CD14-positive monocyte (primary cell): ENCODE data around the gene COL15A1. TPM values are rescaled to one million over a fixed set of nuclear protein-coding genes. Genes with fewer than 3 reads are reported as not detected.

Experiments used
- DNase-seq, 3 donors: peaks; one replicate each; pipeline ENCODE4 v3.0.0-alpha.2; 2011 to 2022
- H2AFZ ChIP-seq: 2 replicates; pipeline ENCODE4 v1.6.0; 2012; ENCODE audit warnings: mild to moderate bottlenecking, low read depth, low read length, inconsistent platforms; ENCODE audit not compliant: insufficient read depth, poor library complexity, severe bottlenecking
- H3K27ac ChIP-seq, 2 donors: 1 replicate in 1 of 2; 2 replicates in 1 of 2; pipeline ENCODE4 v1.5.1; 2012 to 2013; ENCODE audit warnings: low read length in 2 of 2, control low read depth in 1 of 2, inconsistent platforms in 1 of 2, low read depth in 1 of 2, mild to moderate bottlenecking in 1 of 2
- H3K27me3 ChIP-seq, 2 donors: one replicate each; pipeline versions ENCODE4 v1.6.0 to v1.6.1; 2011 to 2013; ENCODE audit warnings: low read length in 2 of 2; ENCODE audit not compliant: control insufficient read depth in 2 of 2, insufficient read depth in 2 of 2
- H3K36me3 ChIP-seq, 2 donors: replicated peaks in 1 of 2; 1 replicate in 1 of 2; 2 replicates in 1 of 2; pipeline versions ENCODE4 v1.5.1 to v1.6.1; 2012 to 2013; ENCODE audit warnings: low read length in 2 of 2, control low read depth in 1 of 2, inconsistent platforms in 1 of 2, mild to moderate bottlenecking in 1 of 2; ENCODE audit not compliant: insufficient read depth in 2 of 2, control insufficient read depth in 1 of 2
- H3K4me1 ChIP-seq, 2 donors: 1 replicate in 1 of 2; 2 replicates in 1 of 2; pipeline versions ENCODE4 v1.5.1 to v1.6.1; 2012 to 2013; ENCODE audit warnings: low read length in 2 of 2, control low read depth in 1 of 2, inconsistent platforms in 1 of 2, mild to moderate bottlenecking in 1 of 2, moderate library complexity in 1 of 2; ENCODE audit not compliant: insufficient read depth in 2 of 2, control insufficient read depth in 1 of 2
- H3K4me2 ChIP-seq: replicated peaks from 2 replicates; pipeline ENCODE3; 2012; ENCODE audit warnings: low read length, moderate library complexity, mild to moderate bottlenecking; ENCODE audit not compliant: poor library complexity, severe bottlenecking; ENCODE audit errors: extremely low read depth
- H3K4me3 ChIP-seq, 3 experiments: fragments of 200-600 bp in 1 of 3; sonication (generic) in 1 of 3; replicated peaks in 1 of 3; 1 replicate in 2 of 3; 2 replicates in 1 of 3; pipeline ENCODE4 v1.5.1; 2011 to 2013; ENCODE audit warnings: low read length in 3 of 3, mild to moderate bottlenecking in 3 of 3, control low read depth in 2 of 3, low read depth in 2 of 3, inconsistent platforms in 1 of 3, moderate library complexity in 1 of 3
- H3K79me2 ChIP-seq: 2 replicates; pipeline ENCODE4 v1.6.0; 2012; ENCODE audit warnings: mild to moderate bottlenecking, control low read depth, inconsistent platforms, low read length, moderate library complexity; ENCODE audit not compliant: insufficient read depth
- H3K9ac ChIP-seq: 2 replicates; pipeline ENCODE4 v1.6.0; 2017; ENCODE audit warnings: low read length, mild to moderate bottlenecking; ENCODE audit not compliant: insufficient read depth, poor library complexity, severe bottlenecking
- H3K9me3 ChIP-seq, 2 donors: replicated peaks in 1 of 2; 1 replicate in 1 of 2; 2 replicates in 1 of 2; pipeline versions ENCODE4 v1.5.1 to v1.6.1; 2012 to 2013; ENCODE audit warnings: low read length in 2 of 2, control low read depth in 1 of 2; ENCODE audit not compliant: control insufficient read depth in 1 of 2, insufficient read depth in 1 of 2
- H4K20me1 ChIP-seq: 2 replicates; pipeline ENCODE4 v1.6.0; 2012; ENCODE audit warnings: mild to moderate bottlenecking, low read length, control low read depth, moderate library complexity; ENCODE audit not compliant: insufficient read depth
- H3K27ac Mint-ChIP-seq, 7 donors: one replicate each; pipeline ENCODE4 v1.8.0; 2020; ENCODE audit warnings: mild to moderate bottlenecking in 7 of 7, mixed read lengths in 7 of 7, moderate library complexity in 6 of 7, inconsistent platforms in 2 of 7
- H3K27me3 Mint-ChIP-seq, 3 donors: one replicate each; pipeline ENCODE4 v1.8.0; 2021 to 2022; ENCODE audit warnings: low read depth in 3 of 3, mild to moderate bottlenecking in 3 of 3, mixed read lengths in 3 of 3, moderate library complexity in 3 of 3, inconsistent platforms in 1 of 3
- H3K36me3 Mint-ChIP-seq, 2 donors: one replicate each; pipeline ENCODE4 v1.8.0; 2020; ENCODE audit warnings: mixed read lengths in 2 of 2, inconsistent platforms in 1 of 2, mild to moderate bottlenecking in 1 of 2
- H3K4me1 Mint-ChIP-seq: one replicate; pipeline ENCODE4 v1.8.0; 2020; ENCODE audit warnings: mild to moderate bottlenecking, mixed read lengths
- H3K4me3 Mint-ChIP-seq, 2 donors: one replicate each; pipeline ENCODE4 v1.8.0; 2020; ENCODE audit warnings: mild to moderate bottlenecking in 2 of 2, mixed read lengths in 2 of 2, moderate library complexity in 1 of 2
- H3K9me3 Mint-ChIP-seq, 7 donors: one replicate each; pipeline ENCODE4 v1.8.0; 2020 to 2022; ENCODE audit warnings: mixed read lengths in 7 of 7, mild to moderate bottlenecking in 6 of 7, moderate library complexity in 6 of 7, inconsistent platforms in 2 of 7
- WGBS: methylation state at CpG from one replicate; pipeline ENCODE4 v1.1.5; 2013; ENCODE audit warnings: missing lambda C conversion rate; ENCODE audit not compliant: insufficient coverage; 5-methylcytosine and 5-hydroxymethylcytosine counted together
- intact Hi-C, 2 donors: fragments of 100-400 bp; cut with micrococcal nuclease; formaldehyde crosslinking; loops; one replicate each; pipeline versions ENCODE4 v1.15.0 to v1.15.1; 2023
- polyA plus RNA-seq, 3 donors: library from polyadenylated mRNA; depleted of rRNA in 1 of 3; unstranded in 2 of 3; stranded (reverse) in 1 of 3; fragments of 300-500 nt in 2 of 3; fragments of >200 nt in 1 of 3; fragmentation: Illumina TruSeq in 2 of 3; gene quantifications; 1 replicate in 2 of 3; 2 replicates in 1 of 3; pipeline ENCODE4 v1.2.3, GENCODE V29; 2012 to 2021
- TF ChIP-seq, protein P1 (sequence below): fragments of 200-600 bp; IDR thresholded peaks from one replicate; pipeline ENCODE4 v1.8.0; 2022; ENCODE audit warnings: antibody characterized with exemption, mild to moderate bottlenecking

COL15A1 gene
- polyA plus RNA-seq, 3 donors = 0.03 to 0.14 (median 0.11) TPM

DNA sequence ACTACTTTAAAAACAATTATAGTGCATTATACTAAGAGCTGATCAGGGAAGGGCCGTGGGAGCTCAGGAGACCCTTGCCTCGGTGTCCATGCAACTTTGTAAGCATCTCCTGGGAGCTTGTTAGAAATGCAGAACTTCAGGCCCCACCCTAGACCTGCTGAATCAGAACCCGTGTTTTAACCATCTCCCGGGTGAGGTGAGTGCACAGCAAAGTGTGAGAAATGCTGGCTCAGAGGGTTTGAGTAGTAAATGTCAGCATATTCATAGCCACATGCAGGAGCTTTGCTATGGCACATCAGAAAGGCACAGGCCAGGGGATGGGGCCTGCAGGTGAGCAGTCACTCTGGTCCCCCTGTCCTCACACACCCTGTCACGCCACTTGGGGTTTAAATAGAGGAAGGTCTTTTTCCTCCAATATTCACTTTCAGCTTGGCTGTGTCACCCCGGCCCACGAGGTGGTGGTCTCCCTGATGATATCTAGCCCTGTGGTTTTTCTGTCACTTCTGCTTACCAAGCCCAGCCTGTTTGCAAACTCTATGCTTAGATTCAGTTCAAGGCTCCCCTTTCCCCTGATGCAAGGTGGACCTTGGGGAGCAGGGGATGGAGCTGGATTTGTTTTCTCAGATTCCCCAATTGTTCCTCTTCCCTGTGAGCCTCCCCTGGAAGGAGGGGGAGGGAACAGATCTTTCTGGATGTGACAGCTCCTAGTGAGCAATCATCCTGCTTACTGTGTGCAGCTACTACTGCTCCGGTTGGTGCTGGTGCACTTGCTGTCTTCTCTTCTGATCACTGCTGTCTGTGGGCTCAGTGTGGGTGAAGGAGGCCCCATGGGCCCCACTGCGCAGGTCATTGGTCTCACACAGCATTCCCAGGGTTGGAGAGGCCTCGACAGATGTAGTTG lies 109.4 kb downstream of the COL15A1 start:
- intact Hi-C loops = loop anchor here (5.0 to 10.0 kb wide), 2 partner anchors 34 to 48 kb away; no protein-coding TSS in a partner anchor

DNA sequence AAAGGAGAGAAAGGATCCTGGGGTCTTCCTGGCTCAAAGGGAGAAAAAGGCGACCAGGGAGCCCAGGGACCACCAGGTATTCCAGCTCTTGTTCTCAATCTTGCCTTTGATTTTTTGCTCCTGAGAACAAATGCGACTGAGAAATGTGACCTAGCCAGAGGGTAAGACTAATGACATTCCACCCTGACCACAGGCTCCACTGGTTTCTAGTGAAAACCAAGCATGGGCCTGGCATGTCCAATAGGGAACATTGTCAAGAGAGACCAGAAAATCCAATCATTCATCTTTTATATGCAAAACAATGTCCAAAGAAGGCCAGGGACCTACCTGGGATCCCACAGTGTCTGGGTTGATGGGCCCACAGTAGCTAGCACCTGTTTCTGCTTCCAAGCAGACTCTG lies 110.9 kb downstream of the COL15A1 start:
- H3K36me3 Mint-ChIP-seq = peaks cover 7 to 24% of the 10 kb centered on the region in 2 donors
- no peaks in the 10 kb centered on the region for H4K20me1 ChIP-seq
- H3K9me3 ChIP-seq = no peaks in the 10 kb centered on the region
- TF ChIP-seq, protein P1, sequence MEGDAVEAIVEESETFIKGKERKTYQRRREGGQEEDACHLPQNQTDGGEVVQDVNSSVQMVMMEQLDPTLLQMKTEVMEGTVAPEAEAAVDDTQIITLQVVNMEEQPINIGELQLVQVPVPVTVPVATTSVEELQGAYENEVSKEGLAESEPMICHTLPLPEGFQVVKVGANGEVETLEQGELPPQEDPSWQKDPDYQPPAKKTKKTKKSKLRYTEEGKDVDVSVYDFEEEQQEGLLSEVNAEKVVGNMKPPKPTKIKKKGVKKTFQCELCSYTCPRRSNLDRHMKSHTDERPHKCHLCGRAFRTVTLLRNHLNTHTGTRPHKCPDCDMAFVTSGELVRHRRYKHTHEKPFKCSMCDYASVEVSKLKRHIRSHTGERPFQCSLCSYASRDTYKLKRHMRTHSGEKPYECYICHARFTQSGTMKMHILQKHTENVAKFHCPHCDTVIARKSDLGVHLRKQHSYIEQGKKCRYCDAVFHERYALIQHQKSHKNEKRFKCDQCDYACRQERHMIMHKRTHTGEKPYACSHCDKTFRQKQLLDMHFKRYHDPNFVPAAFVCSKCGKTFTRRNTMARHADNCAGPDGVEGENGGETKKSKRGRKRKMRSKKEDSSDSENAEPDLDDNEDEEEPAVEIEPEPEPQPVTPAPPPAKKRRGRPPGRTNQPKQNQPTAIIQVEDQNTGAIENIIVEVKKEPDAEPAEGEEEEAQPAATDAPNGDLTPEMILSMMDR = no peak
- H3K4me2 ChIP-seq = no peak overlapping the region
- no peak overlapping the region for H3K9ac ChIP-seq
- no peak overlapping the region for H2AFZ ChIP-seq
- peaks cover 61% of the 10 kb centered on the region for H3K4me1 Mint-ChIP-seq
- H3K4me1 ChIP-seq = peaks cover 49 to 50% of the 10 kb centered on the region in 2 donors
- H3K27ac Mint-ChIP-seq = peak overlapping the region in 2 of 7 donors; percentile 19 to 69
- 100% methylated on average over 2 of the region's 2 CpGs for WGBS
- no peak for DNase-seq
- H3K27ac ChIP-seq = no peak overlapping the region
- no peak overlapping the region for H3K4me3 ChIP-seq
- H3K4me3 Mint-ChIP-seq = peak overlapping the region in 1 of 2 donors; percentile 71
- no peaks in the 10 kb centered on the region for H3K79me2 ChIP-seq
- H3K27me3 Mint-ChIP-seq = peaks cover 43 to 61% (median 53%) of the 10 kb centered on the region in 3 donors
- H3K27me3 ChIP-seq = peaks cover 39 to 42% of the 10 kb centered on the region in 2 donors
- no peaks in the 10 kb centered on the region for H3K36me3 ChIP-seq
- intact Hi-C loops = loop anchor here (5.0 to 10.0 kb wide), 2 partner anchors 33 to 50 kb away; no protein-coding TSS in a partner anchor
- H3K9me3 Mint-ChIP-seq = no peaks in the 10 kb centered on the region

More for the DNA sequence above, 109.4 kb downstream of the COL15A1 start:
- Mint-ChIP-seq H3K9me3 (no peaks in the 10 kb centered on the region), H3K4me1 (peaks cover 46% of the 10 kb centered on the region), H3K36me3 (peaks cover 4 to 24% of the 10 kb centered on the region in 2 donors), H3K4me3 (peak overlapping the region in 1 of 2 donors; percentile 71), H3K27me3 (peaks cover 56 to 69% (median 67%) of the 10 kb centered on the region in 3 donors), H3K27ac (peak overlapping the region in 2 of 7 donors; percentile 30 to 63)
- H3K4me1 ChIP-seq = peaks cover 35% of the 10 kb centered on the region in 2 donors
- no peak overlapping the region for H3K27ac ChIP-seq
- H3K4me2 ChIP-seq = no peak overlapping the region
- peaks cover 49% of the 10 kb centered on the region in 2 donors for H3K27me3 ChIP-seq
- no peaks in the 10 kb centered on the region for H3K36me3 ChIP-seq
- H3K79me2 ChIP-seq = no peaks in the 10 kb centered on the region
- peak; percentile 30 to 52 (median 41) for DNase-seq
- no peak overlapping the region for H3K9ac ChIP-seq
- no peaks in the 10 kb centered on the region for H3K9me3 ChIP-seq
- no peak overlapping the region for H3K4me3 ChIP-seq
- H2AFZ ChIP-seq = no peak overlapping the region
- 84% methylated on average over 5 of the region's 10 CpGs for WGBS
- TF ChIP-seq, protein P1 = no peak
- H4K20me1 ChIP-seq = no peaks in the 10 kb centered on the region
